GM18505 (cell line): ENCODE data around the gene APOB.

Experiments
- ATAC-seq: cut with Tn5 transposase; IDR thresholded peaks from one replicate; pipeline ENCODE4 v1.9.1; 2021; ENCODE audit not compliant: unreplicated experiment
- POLR2A ChIP-seq: IDR thresholded peaks from 4 replicates; pipeline ENCODE4 v1.6.1; 2011; ENCODE audit warnings: borderline replicate concordance; ENCODE audit not compliant: insufficient read depth, insufficient read length; ENCODE audit errors: extremely low read depth

The APOB gene

GRCh38 chr2:21057097-21057496, 13.2 kb upstream of the APOB start:
- no peak for ATAC-seq
- TF ChIP-seq POLR2A = no peak

GRCh38 chr2:21055879-21056790, 12.3 kb upstream of the APOB start:
- no peak for TF ChIP-seq POLR2A
- ATAC-seq = no peak

GRCh38 chr2:21055451-21055850, 11.6 kb upstream of the APOB start:
- no peak for ATAC-seq
- TF ChIP-seq POLR2A = no peak

GRCh38 chr2:21054011-21054410, 10.1 kb upstream of the APOB start:
- no peak for ATAC-seq
- no peak for TF ChIP-seq POLR2A

- no peak for ATAC-seq
- TF ChIP-seq POLR2A = no peak
Measured at GRCh38 chr2:21052044-21052443, 8.2 kb upstream of the APOB start.

- ATAC-seq = no peak
- no peak for TF ChIP-seq POLR2A
Measured at GRCh38 chr2:21050164-21050563, 6.3 kb upstream of the APOB start.

GRCh38 chr2:21047141-21048009, 3.5 kb upstream of the APOB start:
- TF ChIP-seq POLR2A = no peak
- no peak for ATAC-seq

- no peak for TF ChIP-seq POLR2A
- no peak for ATAC-seq
Measured at GRCh38 chr2:21046506-21046905, 2.6 kb upstream of the APOB start.

- no peak for ATAC-seq
- no peak for TF ChIP-seq POLR2A
Measured at GRCh38 chr2:21044694-21045371, 960 bp upstream of the APOB start.

- TF ChIP-seq POLR2A = no peak
- ATAC-seq = peak; percentile 70
Measured at GRCh38 chr2:21042958-21043743, 722 bp downstream of the APOB start.

GRCh38 chr2:21042708-21042957, 1.2 kb downstream of the APOB start:
- TF ChIP-seq POLR2A = no peak
- no peak for ATAC-seq

GRCh38 chr2:21041943-21042707, 1.7 kb downstream of the APOB start:
- TF ChIP-seq POLR2A = no peak
- no peak for ATAC-seq
